ENCODE results near the gene CACNA2D3.

DNA sequence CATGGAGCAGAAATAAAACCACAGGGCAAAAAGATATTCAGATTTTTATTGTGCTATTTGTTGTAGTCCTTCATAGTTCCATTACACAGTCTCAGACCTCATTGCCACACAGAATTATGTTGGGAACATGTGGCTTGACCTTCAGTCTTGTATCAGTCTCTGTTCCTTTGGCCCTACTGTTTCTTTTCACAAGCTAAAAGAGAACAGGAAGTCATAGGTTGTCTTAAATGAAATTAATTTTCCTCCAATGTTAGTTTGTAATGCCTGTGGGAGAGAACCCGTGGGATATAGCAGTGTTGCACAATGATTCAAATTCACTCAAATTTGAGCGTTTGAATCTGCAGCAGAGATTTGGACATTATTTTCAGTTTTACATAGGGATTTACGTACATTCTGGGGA, 445.6 kb downstream of the CACNA2D3 start:
- TF ChIP-seq, protein P1, sequence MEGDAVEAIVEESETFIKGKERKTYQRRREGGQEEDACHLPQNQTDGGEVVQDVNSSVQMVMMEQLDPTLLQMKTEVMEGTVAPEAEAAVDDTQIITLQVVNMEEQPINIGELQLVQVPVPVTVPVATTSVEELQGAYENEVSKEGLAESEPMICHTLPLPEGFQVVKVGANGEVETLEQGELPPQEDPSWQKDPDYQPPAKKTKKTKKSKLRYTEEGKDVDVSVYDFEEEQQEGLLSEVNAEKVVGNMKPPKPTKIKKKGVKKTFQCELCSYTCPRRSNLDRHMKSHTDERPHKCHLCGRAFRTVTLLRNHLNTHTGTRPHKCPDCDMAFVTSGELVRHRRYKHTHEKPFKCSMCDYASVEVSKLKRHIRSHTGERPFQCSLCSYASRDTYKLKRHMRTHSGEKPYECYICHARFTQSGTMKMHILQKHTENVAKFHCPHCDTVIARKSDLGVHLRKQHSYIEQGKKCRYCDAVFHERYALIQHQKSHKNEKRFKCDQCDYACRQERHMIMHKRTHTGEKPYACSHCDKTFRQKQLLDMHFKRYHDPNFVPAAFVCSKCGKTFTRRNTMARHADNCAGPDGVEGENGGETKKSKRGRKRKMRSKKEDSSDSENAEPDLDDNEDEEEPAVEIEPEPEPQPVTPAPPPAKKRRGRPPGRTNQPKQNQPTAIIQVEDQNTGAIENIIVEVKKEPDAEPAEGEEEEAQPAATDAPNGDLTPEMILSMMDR (optimal IDR thresholded peaks at IDR 0.05 in 1 of 3, IDR thresholded peaks at IDR 0.05 in 1 of 3, conservative IDR thresholded peaks at IDR 0.05 in 1 of 3; ENCODE audit: extremely low read depth in 1 of 3, insufficient read depth in 2 of 3, low read length in 3 of 3) = no peak
- no peak for TF ChIP-seq EZH2 (IDR thresholded peaks at IDR 0.05; ENCODE audit: low read length)
